ENCODE results near the gene NAPSA.

- TF ChIP-seq, protein P1, sequence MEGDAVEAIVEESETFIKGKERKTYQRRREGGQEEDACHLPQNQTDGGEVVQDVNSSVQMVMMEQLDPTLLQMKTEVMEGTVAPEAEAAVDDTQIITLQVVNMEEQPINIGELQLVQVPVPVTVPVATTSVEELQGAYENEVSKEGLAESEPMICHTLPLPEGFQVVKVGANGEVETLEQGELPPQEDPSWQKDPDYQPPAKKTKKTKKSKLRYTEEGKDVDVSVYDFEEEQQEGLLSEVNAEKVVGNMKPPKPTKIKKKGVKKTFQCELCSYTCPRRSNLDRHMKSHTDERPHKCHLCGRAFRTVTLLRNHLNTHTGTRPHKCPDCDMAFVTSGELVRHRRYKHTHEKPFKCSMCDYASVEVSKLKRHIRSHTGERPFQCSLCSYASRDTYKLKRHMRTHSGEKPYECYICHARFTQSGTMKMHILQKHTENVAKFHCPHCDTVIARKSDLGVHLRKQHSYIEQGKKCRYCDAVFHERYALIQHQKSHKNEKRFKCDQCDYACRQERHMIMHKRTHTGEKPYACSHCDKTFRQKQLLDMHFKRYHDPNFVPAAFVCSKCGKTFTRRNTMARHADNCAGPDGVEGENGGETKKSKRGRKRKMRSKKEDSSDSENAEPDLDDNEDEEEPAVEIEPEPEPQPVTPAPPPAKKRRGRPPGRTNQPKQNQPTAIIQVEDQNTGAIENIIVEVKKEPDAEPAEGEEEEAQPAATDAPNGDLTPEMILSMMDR (IDR thresholded peaks at IDR 0.05) = no peak
- TF ChIP-seq POLR2A (IDR thresholded peaks at IDR 0.05) (no peak), POLR2AphosphoS5 (IDR thresholded peaks at IDR 0.05) (no peak), EP300 (IDR thresholded peaks at IDR 0.05) (no peak)
Measured at GRCh38 chr19:50371914-50372475, 6.6 kb upstream of the NAPSA start.

Data from suprapubic skin (tissue), 4 donors.